WTC11 (cell line): ENCODE measurements around the gene PIK3R6. TPM values are rescaled to one million over a fixed set of nuclear protein-coding genes. Genes with fewer than 3 reads are reported as not detected.
A peak's percentile ranks its signal among the peaks of the same experiment; 100 is the strongest.

Experiments used
- ATAC-seq: fragments of 200-7000 bp; cut with Tn5 transposase; 2 replicates; pipeline ENCODE4 v1.10.0; 2021; ENCODE audit warnings: mild to moderate bottlenecking, moderate library complexity
- CTCF ChIA-PET: fragments of 300-600 bp; sonication (Branson Sonifier 250); formaldehyde crosslinking; loops from one replicate; lab custom pipeline; 2021; ENCODE audit warnings: antibody characterized with exemption; lab: Charles Lee
- POLR2A ChIA-PET: fragments of 350-600 bp; sonication (Branson Sonifier 250); formaldehyde crosslinking; loops from one replicate; lab custom pipeline; 2021; ENCODE audit warnings: antibody characterized with exemption; lab: Charles Lee
- DNase-seq: peaks from one replicate; pipeline ENCODE4 v3.0.0; 2021; ENCODE audit warnings: low spot score
- H3K27ac Mint-ChIP-seq: 2 replicates; pipeline ENCODE4 v1.8.0; 2021; ENCODE audit warnings: mixed read lengths
- H3K27me3 Mint-ChIP-seq: 2 replicates; pipeline ENCODE4 v1.8.0; 2021; ENCODE audit warnings: low read depth, mild to moderate bottlenecking, moderate library complexity, mixed read lengths
- H3K36me3 Mint-ChIP-seq: 2 replicates; pipeline ENCODE4 v1.8.0; 2021; ENCODE audit warnings: mixed read lengths
- H3K4me1 Mint-ChIP-seq: 2 replicates; pipeline ENCODE4 v1.8.0; 2022; ENCODE audit warnings: mixed read lengths
- H3K4me3 Mint-ChIP-seq: 2 replicates; pipeline ENCODE4 v1.8.0; 2021; ENCODE audit warnings: mild to moderate bottlenecking, moderate library complexity, mixed read lengths
- H3K9me3 Mint-ChIP-seq: 2 replicates; pipeline ENCODE4 v1.8.0; 2021; ENCODE audit warnings: mixed read lengths
- CBFB ChIP-seq: sonication (generic); formaldehyde crosslinking; IDR thresholded peaks from 2 replicates; pipeline ENCODE4 v1.8.1; 2022; ENCODE audit warnings: mild to moderate bottlenecking, low read depth, missing genetic modification reagents
- CREM ChIP-seq: sonication (generic); formaldehyde crosslinking; IDR thresholded peaks from 2 replicates; pipeline ENCODE4 v1.8.1; 2022; ENCODE audit warnings: mild to moderate bottlenecking, missing genetic modification reagents, moderate library complexity
- ELF4 ChIP-seq: sonication (generic); formaldehyde crosslinking; IDR thresholded peaks from 2 replicates; pipeline ENCODE4 v1.8.1; 2022; ENCODE audit warnings: low read depth, mild to moderate bottlenecking, moderate library complexity, missing genetic modification reagents
- EMX1 ChIP-seq: fragments of 250-450 bp; sonication (Bioruptor Pico); IDR thresholded peaks from 2 replicates; pipeline ENCODE4 v1.8.0; 2021; ENCODE audit warnings: mild to moderate bottlenecking
- ETV6 ChIP-seq: sonication (generic); formaldehyde crosslinking; IDR thresholded peaks from 2 replicates; pipeline ENCODE4 v1.8.1; 2022; ENCODE audit warnings: mild to moderate bottlenecking, missing genetic modification reagents
- FOXK1 ChIP-seq: sonication (generic); formaldehyde crosslinking; IDR thresholded peaks from 2 replicates; pipeline ENCODE4 v1.8.0; 2022; ENCODE audit warnings: mild to moderate bottlenecking, moderate library complexity, missing genetic modification reagents
- IRF2 ChIP-seq: sonication (generic); formaldehyde crosslinking; IDR thresholded peaks from 2 replicates; pipeline ENCODE4 v1.8.0; 2022; ENCODE audit warnings: low read depth, missing genetic modification reagents, borderline replicate concordance
- JAZF1 ChIP-seq: fragments of 250-450 bp; sonication (Bioruptor Pico); IDR thresholded peaks from 2 replicates; pipeline ENCODE4 v1.9.0; 2021; ENCODE audit warnings: moderate library complexity, mild to moderate bottlenecking, inconsistent platforms
- NFE2L1 ChIP-seq: sonication (generic); formaldehyde crosslinking; IDR thresholded peaks from 2 replicates; pipeline ENCODE4 v1.8.1; 2023; ENCODE audit warnings: missing genetic modification reagents
- NFYB ChIP-seq: sonication (generic); formaldehyde crosslinking; conservative IDR thresholded peaks from 2 replicates; pipeline ENCODE4 v1.8.0; 2022; ENCODE audit warnings: low read depth, missing genetic modification reagents
- RELA ChIP-seq: sonication (generic); formaldehyde crosslinking; IDR thresholded peaks from 2 replicates; pipeline ENCODE4 v1.8.1; 2022; ENCODE audit warnings: missing genetic modification reagents, mild to moderate bottlenecking, borderline replicate concordance
- RORB ChIP-seq: fragments of 250-450 bp; sonication (Bioruptor Pico); IDR thresholded peaks from 2 replicates; pipeline ENCODE4 v1.9.0; 2021; ENCODE audit warnings: mild to moderate bottlenecking
- TEAD4 ChIP-seq: sonication (generic); formaldehyde crosslinking; IDR thresholded peaks from 2 replicates; pipeline ENCODE4 v1.8.0; 2022; ENCODE audit warnings: mild to moderate bottlenecking, missing genetic modification reagents
- ZNF138 ChIP-seq: sonication (generic); formaldehyde crosslinking; conservative IDR thresholded peaks from 2 replicates; pipeline ENCODE4 v1.8.1; 2022; ENCODE audit warnings: mild to moderate bottlenecking, moderate library complexity, missing genetic modification reagents
- ZNF232 ChIP-seq: sonication (generic); formaldehyde crosslinking; IDR thresholded peaks from 2 replicates; pipeline ENCODE4 v1.8.0; 2022; ENCODE audit warnings: mild to moderate bottlenecking, missing genetic modification reagents
- ZNF263 ChIP-seq: sonication (generic); formaldehyde crosslinking; IDR thresholded peaks from 2 replicates; pipeline ENCODE4 v1.8.1; 2022; ENCODE audit warnings: low read depth, mild to moderate bottlenecking, moderate library complexity, missing genetic modification reagents
- ZNF396 ChIP-seq: fragments of 250-450 bp; sonication (Bioruptor Pico); IDR thresholded peaks from 2 replicates; pipeline ENCODE4 v1.8.0; 2021; ENCODE audit warnings: mild to moderate bottlenecking, moderate library complexity, borderline replicate concordance
- ZNF671 ChIP-seq: fragments of 250-450 bp; sonication (Bioruptor Pico); IDR thresholded peaks from 2 replicates; pipeline ENCODE4 v1.8.0; 2021; ENCODE audit warnings: mild to moderate bottlenecking
- total RNA-seq: library from RNA; stranded (reverse); gene quantifications from 3 replicates; pipeline ENCODE4 v1.2.3, GENCODE V29; 2021
- TF ChIP-seq, protein P1 (sequence below): sonication (generic); formaldehyde crosslinking; IDR thresholded peaks from 2 replicates; pipeline ENCODE4 v1.8.1; 2023; ENCODE audit warnings: mild to moderate bottlenecking, moderate library complexity, missing genetic modification reagents
- TF ChIP-seq, protein P2 (sequence below): sonication (generic); formaldehyde crosslinking; IDR thresholded peaks from 2 replicates; pipeline ENCODE4 v1.8.1; 2023; ENCODE audit warnings: mild to moderate bottlenecking, missing genetic modification reagents, moderate library complexity
- TF ChIP-seq, protein P3 (sequence below): sonication (generic); formaldehyde crosslinking; IDR thresholded peaks from 2 replicates; pipeline ENCODE4 v1.8.1; 2022; ENCODE audit warnings: missing genetic modification reagents, borderline replicate concordance
- TF ChIP-seq, protein P4 (sequence below): sonication (generic); formaldehyde crosslinking; IDR thresholded peaks from 2 replicates; pipeline ENCODE4 v1.8.1; 2022; ENCODE audit warnings: mild to moderate bottlenecking, missing genetic modification reagents, moderate library complexity, borderline replicate concordance
- TF ChIP-seq, protein P5 (sequence below): sonication (generic); formaldehyde crosslinking; IDR thresholded peaks from 2 replicates; pipeline ENCODE4 v1.8.1; 2022; ENCODE audit warnings: low read depth, missing genetic modification reagents, borderline replicate concordance
- TF ChIP-seq, protein P6 (sequence below): sonication (generic); formaldehyde crosslinking; conservative IDR thresholded peaks from 2 replicates; pipeline ENCODE4 v1.8.1; 2022; ENCODE audit warnings: mild to moderate bottlenecking, missing genetic modification reagents
- TF ChIP-seq, protein P7 (sequence below): sonication (generic); formaldehyde crosslinking; IDR thresholded peaks from 2 replicates; pipeline ENCODE4 v1.8.0; 2023; ENCODE audit warnings: mild to moderate bottlenecking, missing genetic modification reagents

The PIK3R6 gene
- total RNA-seq, 1 experiment from 2014 or later = 0.15 TPM

DNA sequence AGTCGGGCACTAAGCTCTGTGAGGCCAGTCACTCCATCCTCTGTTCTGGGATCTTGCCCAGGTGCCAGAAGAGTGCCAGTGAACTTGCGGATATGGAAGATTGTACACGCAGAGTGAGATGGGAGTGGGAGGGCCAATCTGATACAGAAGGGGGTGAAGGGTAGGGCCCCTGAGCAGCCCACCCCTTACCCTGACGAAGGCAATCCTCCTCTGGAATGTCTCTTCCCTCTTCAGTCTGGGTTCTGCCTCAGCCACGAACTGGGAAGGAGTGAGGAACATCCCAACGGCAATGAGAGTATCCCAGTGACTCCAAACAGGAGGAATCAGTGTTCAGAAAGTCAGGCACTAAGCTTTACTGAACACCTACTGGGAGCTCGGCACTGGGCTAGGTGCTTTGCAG is 11.9 kb upstream of the PIK3R6 start (continued):
- TF ChIP-seq, protein P1, sequence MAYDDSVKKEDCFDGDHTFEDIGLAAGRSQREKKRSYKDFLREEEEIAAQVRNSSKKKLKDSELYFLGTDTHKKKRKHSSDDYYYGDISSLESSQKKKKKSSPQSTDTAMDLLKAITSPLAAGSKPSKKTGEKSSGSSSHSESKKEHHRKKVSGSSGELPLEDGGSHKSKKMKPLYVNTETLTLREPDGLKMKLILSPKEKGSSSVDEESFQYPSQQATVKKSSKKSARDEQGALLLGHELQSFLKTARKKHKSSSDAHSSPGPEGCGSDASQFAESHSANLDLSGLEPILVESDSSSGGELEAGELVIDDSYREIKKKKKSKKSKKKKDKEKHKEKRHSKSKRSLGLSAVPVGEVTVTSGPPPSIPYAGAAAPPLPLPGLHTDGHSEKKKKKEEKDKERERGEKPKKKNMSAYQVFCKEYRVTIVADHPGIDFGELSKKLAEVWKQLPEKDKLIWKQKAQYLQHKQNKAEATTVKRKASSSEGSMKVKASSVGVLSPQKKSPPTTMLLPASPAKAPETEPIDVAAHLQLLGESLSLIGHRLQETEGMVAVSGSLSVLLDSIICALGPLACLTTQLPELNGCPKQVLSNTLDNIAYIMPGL = no peak
- TF ChIP-seq ZNF263 = no peak
- no peak for TF ChIP-seq JAZF1 (CRISPR knock-in tag)
- TF ChIP-seq, protein P2, sequence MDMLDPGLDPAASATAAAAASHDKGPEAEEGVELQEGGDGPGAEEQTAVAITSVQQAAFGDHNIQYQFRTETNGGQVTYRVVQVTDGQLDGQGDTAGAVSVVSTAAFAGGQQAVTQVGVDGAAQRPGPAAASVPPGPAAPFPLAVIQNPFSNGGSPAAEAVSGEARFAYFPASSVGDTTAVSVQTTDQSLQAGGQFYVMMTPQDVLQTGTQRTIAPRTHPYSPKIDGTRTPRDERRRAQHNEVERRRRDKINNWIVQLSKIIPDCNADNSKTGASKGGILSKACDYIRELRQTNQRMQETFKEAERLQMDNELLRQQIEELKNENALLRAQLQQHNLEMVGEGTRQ (CRISPR knock-in tag) = no peak
- TF ChIP-seq IRF2 (CRISPR knock-in tag) = no peak
- TF ChIP-seq, protein P3, sequence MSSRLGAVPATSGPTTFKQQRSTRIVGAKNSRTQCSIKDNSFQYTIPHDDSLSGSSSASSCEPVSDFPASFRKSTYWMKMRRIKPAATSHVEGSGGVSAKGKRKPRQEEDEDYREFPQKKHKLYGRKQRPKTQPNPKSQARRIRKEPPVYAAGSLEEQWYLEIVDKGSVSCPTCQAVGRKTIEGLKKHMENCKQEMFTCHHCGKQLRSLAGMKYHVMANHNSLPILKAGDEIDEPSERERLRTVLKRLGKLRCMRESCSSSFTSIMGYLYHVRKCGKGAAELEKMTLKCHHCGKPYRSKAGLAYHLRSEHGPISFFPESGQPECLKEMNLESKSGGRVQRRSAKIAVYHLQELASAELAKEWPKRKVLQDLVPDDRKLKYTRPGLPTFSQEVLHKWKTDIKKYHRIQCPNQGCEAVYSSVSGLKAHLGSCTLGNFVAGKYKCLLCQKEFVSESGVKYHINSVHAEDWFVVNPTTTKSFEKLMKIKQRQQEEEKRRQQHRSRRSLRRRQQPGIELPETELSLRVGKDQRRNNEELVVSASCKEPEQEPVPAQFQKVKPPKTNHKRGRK = no peak
- no peak for TF ChIP-seq ETV6 (CRISPR knock-in tag)
- no peak for TF ChIP-seq ZNF138
- TF ChIP-seq, protein P4, sequence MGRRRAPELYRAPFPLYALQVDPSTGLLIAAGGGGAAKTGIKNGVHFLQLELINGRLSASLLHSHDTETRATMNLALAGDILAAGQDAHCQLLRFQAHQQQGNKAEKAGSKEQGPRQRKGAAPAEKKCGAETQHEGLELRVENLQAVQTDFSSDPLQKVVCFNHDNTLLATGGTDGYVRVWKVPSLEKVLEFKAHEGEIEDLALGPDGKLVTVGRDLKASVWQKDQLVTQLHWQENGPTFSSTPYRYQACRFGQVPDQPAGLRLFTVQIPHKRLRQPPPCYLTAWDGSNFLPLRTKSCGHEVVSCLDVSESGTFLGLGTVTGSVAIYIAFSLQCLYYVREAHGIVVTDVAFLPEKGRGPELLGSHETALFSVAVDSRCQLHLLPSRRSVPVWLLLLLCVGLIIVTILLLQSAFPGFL (CRISPR knock-in tag) = no peak

DNA sequence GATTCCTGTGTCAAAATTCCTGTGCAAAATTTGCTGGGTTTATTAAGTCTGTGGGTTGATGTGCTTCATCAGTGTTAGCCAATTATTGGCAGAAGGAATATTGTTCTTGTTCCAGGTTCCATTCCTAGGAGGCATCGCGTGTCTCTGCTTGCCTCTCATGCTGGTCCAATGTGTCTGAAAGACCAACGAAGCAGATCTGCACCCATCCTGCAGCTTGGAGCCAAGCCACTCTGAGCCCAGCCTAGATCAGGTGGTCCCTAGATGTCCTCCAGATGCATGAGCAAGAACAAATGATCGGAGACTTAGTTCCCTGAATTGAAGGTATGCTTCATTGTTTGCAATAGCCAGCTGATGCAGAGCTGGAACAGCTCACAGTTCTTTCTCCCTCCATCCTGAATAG is 10.5 kb upstream of the PIK3R6 start:
- Mint-ChIP-seq H3K4me1 (peaks cover 27% of the 10 kb centered on the region), H3K9me3 (no peaks in the 10 kb centered on the region), H3K36me3 (no peaks in the 10 kb centered on the region), H3K27ac (no peak overlapping the region), H3K4me3 (no peak overlapping the region), H3K27me3 (no peaks in the 10 kb centered on the region)
- ChIA-PET POLR2A (no interaction called here), CTCF (interaction anchor here (0.6 to 2.4 kb wide), 3 partner anchors 10 to 47 kb away, joined by 3 to 11 read pairs (median 10); no protein-coding TSS in a partner anchor)
- DNase-seq = no peak
- no peak for ATAC-seq
- TF ChIP-seq, protein P5, sequence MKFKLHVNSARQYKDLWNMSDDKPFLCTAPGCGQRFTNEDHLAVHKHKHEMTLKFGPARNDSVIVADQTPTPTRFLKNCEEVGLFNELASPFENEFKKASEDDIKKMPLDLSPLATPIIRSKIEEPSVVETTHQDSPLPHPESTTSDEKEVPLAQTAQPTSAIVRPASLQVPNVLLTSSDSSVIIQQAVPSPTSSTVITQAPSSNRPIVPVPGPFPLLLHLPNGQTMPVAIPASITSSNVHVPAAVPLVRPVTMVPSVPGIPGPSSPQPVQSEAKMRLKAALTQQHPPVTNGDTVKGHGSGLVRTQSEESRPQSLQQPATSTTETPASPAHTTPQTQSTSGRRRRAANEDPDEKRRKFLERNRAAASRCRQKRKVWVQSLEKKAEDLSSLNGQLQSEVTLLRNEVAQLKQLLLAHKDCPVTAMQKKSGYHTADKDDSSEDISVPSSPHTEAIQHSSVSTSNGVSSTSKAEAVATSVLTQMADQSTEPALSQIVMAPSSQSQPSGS (CRISPR knock-in tag) = no peak
- TF ChIP-seq, protein P6, sequence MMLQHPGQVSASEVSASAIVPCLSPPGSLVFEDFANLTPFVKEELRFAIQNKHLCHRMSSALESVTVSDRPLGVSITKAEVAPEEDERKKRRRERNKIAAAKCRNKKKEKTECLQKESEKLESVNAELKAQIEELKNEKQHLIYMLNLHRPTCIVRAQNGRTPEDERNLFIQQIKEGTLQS = no peak
- no peak for TF ChIP-seq ZNF671 (CRISPR knock-in tag)
- no peak for TF ChIP-seq NFE2L1
- no peak for TF ChIP-seq RELA (CRISPR knock-in tag)
- TF ChIP-seq NFYB = no peak
- TF ChIP-seq ZNF396 (CRISPR knock-in tag) = no peak
- no peak for TF ChIP-seq CREM (CRISPR knock-in tag)
- TF ChIP-seq EMX1 = no peak

DNA sequence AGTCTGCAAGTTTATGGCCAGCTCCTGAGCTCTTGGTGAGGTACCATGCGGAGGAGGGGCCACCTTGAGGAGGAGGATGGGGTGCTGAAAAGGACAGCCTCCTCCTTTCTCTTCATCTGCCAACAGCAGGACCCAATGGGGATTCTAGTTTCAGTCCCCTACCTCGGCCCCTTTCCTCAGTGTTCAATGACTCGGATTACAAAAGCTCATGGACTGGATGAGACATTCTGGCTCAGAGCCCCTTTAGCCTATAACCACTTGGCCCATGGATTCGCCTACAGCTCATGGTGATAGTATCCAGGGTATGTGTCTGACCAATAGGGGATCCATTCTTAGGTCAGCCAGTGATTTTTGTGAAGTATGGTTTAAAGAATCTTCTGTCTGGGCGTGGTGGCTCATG is 8.5 kb upstream of the PIK3R6 start:
- DNase-seq (no peak), ATAC-seq (peak; percentile 25; the same call in 1 of the 2 replicates)
- H3K4me1 Mint-ChIP-seq = peaks cover 33% of the 10 kb centered on the region
- POLR2A ChIA-PET = no interaction called here
- CTCF ChIA-PET = interaction anchor here (0.6 to 2.2 kb wide), 5 partner anchors 13 to 46 kb away, joined by 3 to 13 read pairs (median 6); no protein-coding TSS in a partner anchor
- no peak overlapping the region for H3K4me3 Mint-ChIP-seq
- H3K36me3 Mint-ChIP-seq = no peaks in the 10 kb centered on the region
- H3K9me3 Mint-ChIP-seq = no peaks in the 10 kb centered on the region
- H3K27me3 Mint-ChIP-seq = no peaks in the 10 kb centered on the region
- H3K27ac Mint-ChIP-seq = no peak overlapping the region
- no peak for TF ChIP-seq ZNF232 (CRISPR knock-in tag)
- TF ChIP-seq CBFB (CRISPR knock-in tag) = no peak
- no peak for TF ChIP-seq ELF4 (CRISPR knock-in tag)
- TF ChIP-seq RORB (CRISPR knock-in tag) = no peak
- TF ChIP-seq, protein P7, sequence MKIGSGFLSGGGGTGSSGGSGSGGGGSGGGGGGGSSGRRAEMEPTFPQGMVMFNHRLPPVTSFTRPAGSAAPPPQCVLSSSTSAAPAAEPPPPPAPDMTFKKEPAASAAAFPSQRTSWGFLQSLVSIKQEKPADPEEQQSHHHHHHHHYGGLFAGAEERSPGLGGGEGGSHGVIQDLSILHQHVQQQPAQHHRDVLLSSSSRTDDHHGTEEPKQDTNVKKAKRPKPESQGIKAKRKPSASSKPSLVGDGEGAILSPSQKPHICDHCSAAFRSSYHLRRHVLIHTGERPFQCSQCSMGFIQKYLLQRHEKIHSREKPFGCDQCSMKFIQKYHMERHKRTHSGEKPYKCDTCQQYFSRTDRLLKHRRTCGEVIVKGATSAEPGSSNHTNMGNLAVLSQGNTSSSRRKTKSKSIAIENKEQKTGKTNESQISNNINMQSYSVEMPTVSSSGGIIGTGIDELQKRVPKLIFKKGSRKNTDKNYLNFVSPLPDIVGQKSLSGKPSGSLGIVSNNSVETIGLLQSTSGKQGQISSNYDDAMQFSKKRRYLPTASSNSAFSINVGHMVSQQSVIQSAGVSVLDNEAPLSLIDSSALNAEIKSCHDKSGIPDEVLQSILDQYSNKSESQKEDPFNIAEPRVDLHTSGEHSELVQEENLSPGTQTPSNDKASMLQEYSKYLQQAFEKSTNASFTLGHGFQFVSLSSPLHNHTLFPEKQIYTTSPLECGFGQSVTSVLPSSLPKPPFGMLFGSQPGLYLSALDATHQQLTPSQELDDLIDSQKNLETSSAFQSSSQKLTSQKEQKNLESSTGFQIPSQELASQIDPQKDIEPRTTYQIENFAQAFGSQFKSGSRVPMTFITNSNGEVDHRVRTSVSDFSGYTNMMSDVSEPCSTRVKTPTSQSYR (CRISPR knock-in tag) = no peak
- no peak for TF ChIP-seq FOXK1 (CRISPR knock-in tag)
- TF ChIP-seq TEAD4 = no peak
